ENCODE measurements around the gene MDH1.
"Not testable (repeated sequence)": the region's sequence is repeated elsewhere in the genome, so short reads cannot be mapped to it uniquely, and the experiment has no call there.

Gene MDH1

GRCh38 chr2:63589148-63589958 lies 590 bp downstream of the MDH1 start:
- DNase-seq (ENCODE audit: low read depth in 2 of 2) = no peak

- no peak for DNase-seq (ENCODE audit: low read depth in 2 of 2)
These were observed 2.1 kb downstream of the MDH1 start for GRCh38 chr2:63590626-63591408.

GRCh38 chr2:63591566-63592175 lies 2.9 kb downstream of the MDH1 start:
- DNase-seq (ENCODE audit: low read depth in 2 of 2) = no peak

GRCh38 chr2:63594660-63595059 lies 5.9 kb downstream of the MDH1 start:
- no peak for DNase-seq (ENCODE audit: low read depth in 2 of 2)

GRCh38 chr2:63596401-63596883 lies 7.7 kb downstream of the MDH1 start:
- DNase-seq (ENCODE audit: low read depth in 2 of 2) = no peak

DNA sequence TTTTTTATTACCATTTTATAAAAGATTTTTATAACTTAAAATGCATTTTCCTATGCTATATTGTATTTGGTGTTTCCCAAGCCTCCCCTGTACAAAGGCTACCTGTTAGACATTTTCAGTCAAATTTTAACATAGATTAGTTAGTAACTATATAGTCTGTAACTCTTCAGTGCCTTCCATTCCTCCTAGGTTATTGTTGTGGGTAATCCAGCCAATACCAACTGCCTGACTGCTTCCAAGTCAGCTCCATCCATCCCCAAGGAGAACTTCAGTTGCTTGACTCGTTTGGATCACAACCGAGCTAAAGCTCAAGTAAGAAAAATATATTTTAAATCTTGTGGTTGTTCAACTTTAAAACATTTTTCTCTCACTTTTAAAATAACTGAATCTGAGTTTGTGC lies 10.2 kb downstream of the MDH1 start:
- no peak for DNase-seq (ENCODE audit: low read depth in 2 of 2)

GRCh38 chr2:63600881-63601460 lies 12.2 kb downstream of the MDH1 start:
- no peak for DNase-seq (ENCODE audit: low read depth in 2 of 2)

- no peak for DNase-seq (ENCODE audit: low read depth in 2 of 2)
These were observed 15.9 kb downstream of the MDH1 start for GRCh38 chr2:63604666-63605065.

- DNase-seq (ENCODE audit: low read depth in 2 of 2) = not testable (repeated sequence)
These were observed 20.1 kb downstream of the MDH1 start for GRCh38 chr2:63608865-63609264.

DNA sequence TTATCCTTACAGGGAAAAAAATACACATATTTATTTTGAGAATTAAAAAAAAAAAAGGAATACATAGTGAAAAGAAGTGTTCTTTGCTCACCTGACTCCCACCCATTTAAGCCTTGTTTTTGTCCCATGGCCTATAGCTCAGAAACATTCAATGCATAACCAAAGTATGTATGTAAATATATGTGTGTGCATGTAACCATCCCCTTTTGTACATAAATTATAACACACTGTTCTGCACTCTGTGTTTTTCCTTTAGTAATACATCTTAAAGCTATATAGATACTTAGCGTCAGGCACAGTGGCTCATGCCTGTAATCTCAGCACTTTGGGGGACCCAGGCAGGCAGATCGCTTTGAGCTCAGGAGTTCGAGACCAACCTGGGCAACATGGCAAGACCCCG lies 21.8 kb downstream of the MDH1 start:
- no peak for DNase-seq (ENCODE audit: low read depth in 2 of 2)

DNA sequence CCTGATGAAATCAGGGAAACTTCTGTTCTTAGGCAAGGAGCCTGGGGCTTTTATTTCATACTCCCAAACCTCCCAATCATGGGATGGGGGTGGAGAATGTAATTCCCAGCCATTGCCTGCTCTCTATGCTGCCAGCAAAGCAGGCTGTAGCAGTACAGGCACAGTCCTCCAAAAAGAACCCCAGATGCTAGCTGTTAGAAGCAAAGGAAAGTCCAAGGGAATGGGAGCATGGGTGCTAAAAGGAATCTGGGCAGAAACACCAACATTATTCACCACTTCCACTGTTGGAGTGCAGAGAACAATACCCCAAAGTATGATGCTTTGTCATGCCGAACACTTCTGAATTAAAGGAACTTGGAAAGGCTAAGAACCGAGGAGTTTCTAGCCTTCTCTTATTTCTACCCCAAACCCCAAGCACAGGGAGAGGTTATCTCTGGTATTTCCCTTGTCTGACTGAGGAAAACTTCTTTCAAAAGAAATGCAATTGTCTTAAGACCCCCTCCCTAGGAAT lies 24.7 kb downstream of the MDH1 start:
- DNase-seq (ENCODE audit: low read depth in 2 of 2) = no peak

GRCh38 chr2:63614448-63614968 lies 25.7 kb downstream of the MDH1 start:
- peak; percentile 71 to 75 for DNase-seq (ENCODE audit: low read depth in 2 of 2)

GRCh38 chr2:63614983-63615945 lies 26.5 kb downstream of the MDH1 start:
- DNase-seq (ENCODE audit: low read depth in 2 of 2) = no peak

DNA sequence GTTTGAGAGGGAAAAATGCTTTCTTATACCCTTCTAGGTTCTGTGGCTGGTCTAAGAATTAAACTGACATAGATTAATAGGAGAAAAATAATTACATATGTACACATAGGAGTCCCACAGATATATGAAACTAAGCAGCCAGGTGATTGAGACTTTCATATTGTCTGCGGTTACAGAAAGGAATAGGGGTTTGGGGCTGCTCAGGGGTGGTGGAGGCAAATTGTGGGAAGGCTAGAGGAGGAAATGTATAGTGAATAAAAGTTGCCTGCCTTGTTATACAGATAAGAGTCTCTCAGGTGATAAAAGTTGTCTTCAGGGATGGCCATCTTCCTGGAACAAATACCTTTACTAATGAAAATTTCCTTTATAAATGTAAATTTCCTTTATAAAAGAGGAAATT lies 28.6 kb downstream of the MDH1 start:
- DNase-seq (ENCODE audit: low read depth in 2 of 2) = no peak

GRCh38 chr2:63619328-63619727 lies 30.6 kb downstream of the MDH1 start:
- no peak for DNase-seq (ENCODE audit: low read depth in 2 of 2)

DNA sequence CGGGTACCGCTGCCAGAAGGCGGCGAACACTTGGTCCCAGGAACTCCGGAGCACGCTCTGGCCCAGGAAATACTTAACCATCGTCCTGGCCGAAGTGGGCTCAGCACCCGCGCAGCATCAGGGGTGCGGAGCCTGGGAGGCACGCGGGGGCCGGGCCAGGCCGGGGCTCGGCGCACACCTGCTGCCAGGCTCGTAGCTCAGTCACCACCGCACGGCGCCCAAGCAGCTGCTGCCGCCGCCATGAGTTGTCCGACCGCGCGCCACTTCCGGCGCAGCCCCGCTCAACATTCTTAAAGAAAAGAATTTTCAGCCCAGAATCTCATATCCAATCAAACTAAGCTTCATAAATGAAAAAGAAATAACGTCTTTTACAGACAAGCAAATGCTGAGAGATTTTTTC lies 34.0 kb downstream of the MDH1 start:
- no peak for DNase-seq (ENCODE audit: low read depth in 2 of 2)

DNA sequence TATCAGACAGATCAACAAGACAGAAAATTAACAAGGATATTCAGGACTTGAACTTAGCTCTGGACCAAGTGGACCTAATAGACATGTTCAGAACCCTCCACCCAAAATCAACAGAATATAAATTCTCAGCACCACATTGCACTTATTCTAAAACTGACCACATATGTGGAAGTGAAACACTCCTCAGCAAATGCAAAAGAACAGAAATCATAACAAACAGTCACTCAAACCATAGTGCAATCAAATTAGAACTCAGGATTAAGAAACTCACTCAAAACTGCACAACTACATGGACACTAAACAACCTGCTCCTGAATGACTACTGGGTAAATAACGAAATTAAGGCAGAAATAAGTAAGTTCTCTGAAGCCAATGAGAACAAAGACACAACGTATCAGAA lies 35.0 kb downstream of the MDH1 start:
- not testable (repeated sequence) for DNase-seq (ENCODE audit: low read depth in 2 of 2)

- DNase-seq (ENCODE audit: low read depth in 2 of 2) = no peak
These were observed 39.1 kb downstream of the MDH1 start for GRCh38 chr2:63627866-63628265.

- no peak for DNase-seq (ENCODE audit: low read depth in 2 of 2)
These were observed 39.7 kb downstream of the MDH1 start for GRCh38 chr2:63628403-63628942.

- DNase-seq (ENCODE audit: low read depth in 2 of 2) = no peak
These were observed 42.7 kb downstream of the MDH1 start for GRCh38 chr2:63631501-63631900.

All from fibroblast of skin of left biceps (primary cell).